GM12872 (cell line): ENCODE data around the gene LSM14A.

Experiments
- TF ChIP-seq, protein P1 (sequence below): IDR thresholded peaks from 3 replicates; pipeline ENCODE4 v1.5.1; 2011; ENCODE audit warnings: low read depth, mild to moderate bottlenecking, low read length, moderate library complexity; ENCODE audit not compliant: insufficient read depth

LSM14A gene

DNA sequence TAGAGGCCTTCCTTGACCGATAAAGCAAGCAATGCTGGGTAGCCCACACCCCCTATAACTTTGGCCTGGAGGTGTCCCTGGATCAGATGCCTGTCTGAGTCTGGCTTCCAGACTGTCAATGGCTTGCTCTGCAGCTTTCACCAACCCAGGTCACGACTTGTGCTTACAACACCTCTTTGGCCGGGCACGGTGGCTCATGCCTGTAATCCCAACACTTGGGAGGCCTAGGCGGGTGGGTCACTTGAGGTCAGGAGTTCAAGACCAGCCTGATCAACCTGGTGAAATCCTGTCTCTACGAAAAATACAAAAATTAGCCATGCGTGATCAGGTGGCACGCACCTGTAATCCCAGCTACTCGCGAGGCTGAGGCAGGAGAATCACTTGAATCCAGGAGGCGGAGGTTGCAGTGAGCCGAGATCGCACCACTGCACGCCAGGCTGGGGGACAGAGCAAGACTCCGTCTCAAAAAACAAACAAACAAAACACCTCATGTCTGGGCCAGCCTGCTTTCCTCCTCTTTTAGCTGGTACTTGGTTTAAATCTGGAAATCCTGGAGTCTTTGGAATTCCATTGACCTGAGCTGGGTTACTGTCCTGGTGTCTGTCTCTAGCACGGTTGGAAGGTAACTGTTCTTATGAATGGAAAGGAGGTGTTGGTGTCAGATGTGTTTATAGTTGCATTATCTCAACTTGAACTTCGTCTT lies 71.7 kb downstream of the LSM14A start:
- TF ChIP-seq, protein P1, sequence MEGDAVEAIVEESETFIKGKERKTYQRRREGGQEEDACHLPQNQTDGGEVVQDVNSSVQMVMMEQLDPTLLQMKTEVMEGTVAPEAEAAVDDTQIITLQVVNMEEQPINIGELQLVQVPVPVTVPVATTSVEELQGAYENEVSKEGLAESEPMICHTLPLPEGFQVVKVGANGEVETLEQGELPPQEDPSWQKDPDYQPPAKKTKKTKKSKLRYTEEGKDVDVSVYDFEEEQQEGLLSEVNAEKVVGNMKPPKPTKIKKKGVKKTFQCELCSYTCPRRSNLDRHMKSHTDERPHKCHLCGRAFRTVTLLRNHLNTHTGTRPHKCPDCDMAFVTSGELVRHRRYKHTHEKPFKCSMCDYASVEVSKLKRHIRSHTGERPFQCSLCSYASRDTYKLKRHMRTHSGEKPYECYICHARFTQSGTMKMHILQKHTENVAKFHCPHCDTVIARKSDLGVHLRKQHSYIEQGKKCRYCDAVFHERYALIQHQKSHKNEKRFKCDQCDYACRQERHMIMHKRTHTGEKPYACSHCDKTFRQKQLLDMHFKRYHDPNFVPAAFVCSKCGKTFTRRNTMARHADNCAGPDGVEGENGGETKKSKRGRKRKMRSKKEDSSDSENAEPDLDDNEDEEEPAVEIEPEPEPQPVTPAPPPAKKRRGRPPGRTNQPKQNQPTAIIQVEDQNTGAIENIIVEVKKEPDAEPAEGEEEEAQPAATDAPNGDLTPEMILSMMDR: no peak

DNA sequence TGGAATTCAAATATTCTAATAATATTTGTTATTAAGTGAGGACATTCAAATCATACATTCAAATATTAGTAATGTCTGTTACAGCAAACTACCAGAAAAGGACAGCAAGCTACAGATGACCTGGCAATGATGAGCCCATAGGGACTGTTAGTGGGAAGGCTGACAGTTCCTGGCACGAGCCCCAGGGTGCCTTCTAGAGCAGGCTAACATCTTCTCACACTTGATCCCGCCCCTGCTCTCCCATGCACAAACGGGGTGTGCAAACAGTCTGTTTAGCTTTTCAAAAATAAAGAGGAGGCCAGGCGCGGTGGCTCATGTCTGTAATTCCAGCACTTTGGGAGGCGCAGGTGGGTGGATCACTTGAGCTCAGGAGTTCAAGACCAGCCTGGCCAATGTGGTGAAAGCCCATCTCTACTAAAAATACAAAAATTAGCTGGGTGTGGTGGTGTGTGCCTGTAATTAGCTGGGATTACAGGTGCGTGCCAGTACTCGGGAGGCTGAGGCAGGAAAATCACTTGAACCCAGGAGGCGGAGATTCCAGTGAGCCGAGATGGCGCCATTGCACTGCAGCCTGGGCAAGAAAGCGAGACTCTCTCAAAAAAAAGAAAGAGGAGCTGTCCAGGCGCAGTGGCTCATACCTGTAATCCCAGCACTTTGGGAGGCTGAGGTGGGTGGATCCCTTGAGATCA lies 72.5 kb downstream of the LSM14A start:
- TF ChIP-seq, protein P1: no peak

DNA sequence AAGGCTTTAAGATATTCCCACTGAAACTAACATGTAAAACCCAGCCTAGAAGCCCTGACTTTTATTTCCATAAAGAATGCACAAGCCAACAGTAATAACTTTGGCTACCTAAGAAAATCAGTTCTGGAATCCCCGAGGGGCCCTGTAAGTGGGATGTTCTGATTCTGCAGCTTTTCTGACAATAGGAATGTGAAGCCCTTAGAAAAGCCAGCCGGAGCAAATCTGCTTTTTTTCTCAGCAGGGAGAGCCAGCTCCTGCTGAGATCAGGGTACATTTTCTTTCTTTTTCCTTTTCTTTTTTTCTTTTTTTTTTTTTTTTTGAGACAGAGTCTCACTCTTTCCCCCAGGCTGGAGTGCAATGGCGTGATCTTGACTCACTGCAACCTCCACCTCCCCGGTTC lies 74.0 kb downstream of the LSM14A start:
- TF ChIP-seq, protein P1: no peak

DNA sequence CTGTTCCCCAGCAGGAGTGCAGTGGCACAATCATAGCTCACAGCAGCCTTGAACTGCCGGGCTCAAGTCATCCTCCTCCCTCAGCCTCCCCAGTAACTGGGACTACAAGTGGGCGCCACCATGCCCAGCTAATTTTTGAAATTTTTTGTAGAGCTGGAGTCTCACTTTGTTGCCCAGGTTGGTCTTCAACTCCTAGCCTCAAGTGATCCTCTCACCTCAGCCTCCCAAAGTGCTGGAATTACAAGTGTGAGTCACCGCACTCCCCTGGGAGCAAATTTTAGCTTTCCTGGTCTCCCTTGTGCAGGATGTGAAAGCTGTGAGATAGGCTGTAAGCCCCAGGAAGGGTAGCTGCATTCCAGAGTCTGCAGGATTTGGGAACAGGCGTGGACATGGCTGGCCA lies 76.6 kb downstream of the LSM14A start:
- TF ChIP-seq, protein P1: no peak

DNA sequence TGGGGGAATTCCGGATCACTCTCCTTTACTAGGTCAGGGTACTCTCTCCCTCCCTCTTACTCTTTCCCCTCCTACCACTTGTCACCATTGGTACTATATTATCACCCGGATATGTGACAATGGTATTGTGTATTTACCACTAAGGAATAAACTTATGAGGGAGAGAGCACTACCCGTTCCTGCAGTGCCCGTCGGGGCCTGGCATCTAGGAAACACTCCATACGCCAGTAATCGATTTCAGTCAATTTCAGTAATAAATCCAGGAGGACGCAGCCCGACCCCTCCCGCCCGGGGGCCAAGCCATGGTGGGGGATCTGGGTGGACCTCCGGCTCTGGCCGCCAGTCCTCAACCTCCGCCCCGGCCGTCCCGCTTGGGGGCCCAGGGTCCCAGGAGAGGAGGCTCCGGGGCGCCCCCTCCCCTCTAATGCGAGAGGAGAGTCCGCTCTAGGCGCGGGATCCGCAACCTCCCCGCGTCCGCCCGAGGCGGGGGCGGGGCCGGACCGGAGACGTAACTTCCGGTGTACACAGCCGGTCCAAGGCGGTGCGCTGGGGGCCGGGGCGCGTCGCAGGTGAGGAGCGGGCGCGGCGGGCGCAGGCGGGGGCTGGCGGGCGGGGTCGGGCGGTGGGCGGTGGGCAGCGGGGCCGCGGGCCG lies 81.9 kb downstream of the LSM14A start, which contains the start of gene GARRE1:
GARRE1 (plus strand) TSS at position 509 of the 652 bp plus-strand sequence. CDS start 45,920 bp downstream, outside the sequence.
- TF ChIP-seq, protein P1: 0 out of 3 replicates have a peak, but pooled peaks have one; percentile 13

DNA sequence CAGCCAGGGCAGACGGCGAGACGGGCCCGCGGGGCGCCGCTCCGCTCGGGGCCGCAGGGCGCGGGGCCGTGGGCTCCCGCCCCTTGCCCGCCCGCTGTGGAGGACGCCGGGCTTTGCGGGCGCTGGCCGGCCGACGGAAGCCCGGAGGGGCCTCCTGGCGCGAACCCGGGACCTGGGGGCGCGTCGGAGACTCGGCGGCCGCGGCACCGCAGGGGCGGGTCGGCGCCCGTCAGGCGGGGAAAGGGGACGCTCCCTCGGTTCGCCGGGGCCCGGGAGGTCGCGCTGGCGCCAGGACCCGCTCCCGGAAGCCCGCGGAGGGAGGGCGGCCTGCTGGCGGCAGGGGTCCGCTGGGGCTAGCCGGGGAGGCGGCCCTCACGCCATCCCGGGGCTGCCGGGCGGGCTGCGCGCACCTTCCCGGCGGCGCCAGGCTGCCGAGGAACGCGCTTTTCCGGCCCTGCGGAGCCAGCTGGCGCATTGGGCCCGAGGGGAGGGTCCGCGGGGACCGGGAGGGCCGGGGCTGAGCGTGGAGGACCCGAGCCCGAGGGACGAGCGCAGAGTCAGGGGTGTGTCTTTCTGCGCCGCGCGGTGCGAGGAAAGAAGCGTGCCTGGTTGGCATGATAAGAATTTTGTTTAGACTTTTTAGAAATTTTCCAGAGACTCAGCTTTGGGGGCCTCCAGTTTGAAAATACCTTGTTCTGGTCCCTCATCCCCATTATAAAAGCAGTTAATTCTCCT lies 82.6 kb downstream of the LSM14A start:
- TF ChIP-seq, protein P1: no peak

DNA sequence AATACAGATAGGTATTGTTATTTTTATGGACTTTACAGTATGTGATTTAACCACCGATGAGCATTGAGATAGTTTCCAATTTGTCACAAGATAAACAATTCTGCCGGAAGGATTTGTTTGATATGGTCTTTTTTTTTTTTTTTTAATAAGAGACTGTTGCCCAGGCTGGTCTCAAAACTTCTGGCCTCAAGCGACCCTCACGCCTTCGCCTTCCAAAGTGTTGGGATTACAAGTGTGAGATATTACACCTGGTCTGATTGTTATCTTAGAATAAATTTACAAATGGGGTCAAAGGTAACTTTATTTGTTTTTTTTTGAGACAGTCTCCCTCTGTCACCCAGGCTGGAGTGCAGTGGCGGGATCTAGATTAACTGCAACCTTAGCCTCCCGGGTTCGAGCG lies 83.2 kb downstream of the LSM14A start:
- TF ChIP-seq, protein P1: no peak
